Measurements from ENCODE around the gene ZNF462.

- TF ChIP-seq POLR2A (IDR thresholded peaks at IDR 0.05), result no peak
- TF ChIP-seq CTCF (IDR thresholded peaks at IDR 0.05), result no peak
Measured at GRCh38 chr9:107008011-107008410, 145.0 kb downstream of the ZNF462 start.
